ENCODE results near the gene DOK5.

Gene DOK5

GRCh38 chr20:54680439-54680838 lies 205.0 kb downstream of the DOK5 start:
- Histone ChIP-seq H3K4me3 (ENCODE audit: low read length, poor library complexity, severe bottlenecking) (no peak overlapping the region), H3K9ac (ENCODE audit: low read depth, low read length, poor library complexity, severe bottlenecking) (no peak overlapping the region), H3K9me2 (replicated peaks; ENCODE audit: low read depth, low read length) (no peaks in the 10 kb centered on the region), H3K4me1 (ENCODE audit: insufficient read depth, low read length, poor library complexity, severe bottlenecking) (no peaks in the 10 kb centered on the region), H4K20me1 (ENCODE audit: insufficient read depth, low read length, poor library complexity, severe bottlenecking) (no peaks in the 10 kb centered on the region), H3K79me2 (ENCODE audit: insufficient read depth, low read length) (no peaks in the 10 kb centered on the region), H3K36me3 (ENCODE audit: insufficient read depth, low read length) (no peaks in the 10 kb centered on the region), H3K27me3 (ENCODE audit: insufficient read depth, low read length, poor library complexity, severe bottlenecking) (no peaks in the 10 kb centered on the region), H3K4me2 (ENCODE audit: low read depth, low read length, poor library complexity, severe bottlenecking) (no peak overlapping the region), H2AFZ (ENCODE audit: low read length) (no peak overlapping the region), H3F3A (ENCODE audit: low read depth) (no peaks in the 10 kb centered on the region), H3K9me3 (ENCODE audit: insufficient read depth, low read depth, low read length) (no peaks in the 10 kb centered on the region)
- TF ChIP-seq CTCF (conservative IDR thresholded peaks at IDR 0.05; ENCODE audit: low read length): no peak
- no peak for TF ChIP-seq EZH2phosphoT487 (IDR thresholded peaks at IDR 0.05; ENCODE audit: borderline replicate concordance)

GRCh38 chr20:54680872-54681619 lies 205.7 kb downstream of the DOK5 start:
- H3K4me3 ChIP-seq (ENCODE audit: low read length, poor library complexity, severe bottlenecking): no peak overlapping the region
- H3F3A ChIP-seq (ENCODE audit: low read depth): no peaks in the 10 kb centered on the region
- 0 out of 2 replicates have a peak overlapping the region, but pooled peaks have one; percentile 14 for H2AFZ ChIP-seq (ENCODE audit: low read length)
- H3K36me3 ChIP-seq (ENCODE audit: insufficient read depth, low read length): no peaks in the 10 kb centered on the region
- no peaks in the 10 kb centered on the region for H3K9me2 ChIP-seq (replicated peaks; ENCODE audit: low read depth, low read length)
- no peak overlapping the region for H3K9ac ChIP-seq (ENCODE audit: low read depth, low read length, poor library complexity, severe bottlenecking)
- H3K79me2 ChIP-seq (ENCODE audit: insufficient read depth, low read length): no peaks in the 10 kb centered on the region
- no peaks in the 10 kb centered on the region for H4K20me1 ChIP-seq (ENCODE audit: insufficient read depth, low read length, poor library complexity, severe bottlenecking)
- no peaks in the 10 kb centered on the region for H3K4me1 ChIP-seq (ENCODE audit: insufficient read depth, low read length, poor library complexity, severe bottlenecking)
- H3K9me3 ChIP-seq (ENCODE audit: insufficient read depth, low read depth, low read length): no peaks in the 10 kb centered on the region
- no peak overlapping the region for H3K4me2 ChIP-seq (ENCODE audit: low read depth, low read length, poor library complexity, severe bottlenecking)
- TF ChIP-seq EZH2phosphoT487 (IDR thresholded peaks at IDR 0.05; ENCODE audit: borderline replicate concordance) (no peak), CTCF (conservative IDR thresholded peaks at IDR 0.05; ENCODE audit: low read length) (peak; percentile 76)
- H3K27me3 ChIP-seq (ENCODE audit: insufficient read depth, low read length, poor library complexity, severe bottlenecking): no peaks in the 10 kb centered on the region

GRCh38 chr20:54681869-54682268 lies 206.5 kb downstream of the DOK5 start:
- no peak overlapping the region for H2AFZ ChIP-seq (ENCODE audit: low read length)
- no peaks in the 10 kb centered on the region for H3K9me2 ChIP-seq (replicated peaks; ENCODE audit: low read depth, low read length)
- no peak overlapping the region for H3K9ac ChIP-seq (ENCODE audit: low read depth, low read length, poor library complexity, severe bottlenecking)
- no peak for TF ChIP-seq CTCF (conservative IDR thresholded peaks at IDR 0.05; ENCODE audit: low read length)
- TF ChIP-seq EZH2phosphoT487 (IDR thresholded peaks at IDR 0.05; ENCODE audit: borderline replicate concordance): no peak
- H3F3A ChIP-seq (ENCODE audit: low read depth): no peaks in the 10 kb centered on the region
- no peak overlapping the region for H3K4me3 ChIP-seq (ENCODE audit: low read length, poor library complexity, severe bottlenecking)
- H3K4me1 ChIP-seq (ENCODE audit: insufficient read depth, low read length, poor library complexity, severe bottlenecking): no peaks in the 10 kb centered on the region
- no peaks in the 10 kb centered on the region for H4K20me1 ChIP-seq (ENCODE audit: insufficient read depth, low read length, poor library complexity, severe bottlenecking)
- no peaks in the 10 kb centered on the region for H3K79me2 ChIP-seq (ENCODE audit: insufficient read depth, low read length)
- H3K27me3 ChIP-seq (ENCODE audit: insufficient read depth, low read length, poor library complexity, severe bottlenecking): no peaks in the 10 kb centered on the region
- no peak overlapping the region for H3K4me2 ChIP-seq (ENCODE audit: low read depth, low read length, poor library complexity, severe bottlenecking)
- H3K9me3 ChIP-seq (ENCODE audit: insufficient read depth, low read depth, low read length): no peaks in the 10 kb centered on the region
- no peaks in the 10 kb centered on the region for H3K36me3 ChIP-seq (ENCODE audit: insufficient read depth, low read length)

Data from Loucy (cell line).